H9 (cell line): ENCODE data around the gene PQBP1. TPM values are rescaled to one million over a fixed set of nuclear protein-coding genes. Genes with fewer than 3 reads are reported as not detected.

Source experiments
- DNase-seq: peaks from one replicate; pipeline ENCODE4 v3.0.0-alpha.2; 2017
- H2AFZ ChIP-seq: one replicate; pipeline ENCODE4 v1.6.1; 2013; ENCODE audit warnings: mild to moderate bottlenecking, low read length, control low read depth, moderate library complexity
- H2AK5ac ChIP-seq: 2 replicates; pipeline ENCODE4 v1.6.1; 2013; ENCODE audit warnings: low read length, control low read depth, mixed read lengths; ENCODE audit not compliant: insufficient read length
- H2BK120ac ChIP-seq: one replicate; pipeline ENCODE4 v1.6.1; 2013; ENCODE audit warnings: low read depth, mild to moderate bottlenecking, low read length, control low read depth, inconsistent platforms; ENCODE audit not compliant: poor library complexity, severe bottlenecking
- H2BK12ac ChIP-seq: 2 replicates; pipeline ENCODE4 v1.6.1; 2013; ENCODE audit warnings: low read length, control low read depth, mixed read lengths, low read depth; ENCODE audit not compliant: insufficient read length
- H2BK15ac ChIP-seq: 2 replicates; pipeline ENCODE4 v1.6.1; 2013; ENCODE audit warnings: low read depth, low read length, control low read depth
- H2BK20ac ChIP-seq: one replicate; pipeline ENCODE4 v1.6.1; 2013; ENCODE audit warnings: low read depth, mild to moderate bottlenecking, low read length, control low read depth, inconsistent platforms; ENCODE audit not compliant: poor library complexity, severe bottlenecking
- H2BK5ac ChIP-seq: 2 replicates; pipeline ENCODE4 v1.6.1; 2013; ENCODE audit warnings: low read length, control low read depth, mixed read lengths; ENCODE audit not compliant: insufficient read length
- H3K14ac ChIP-seq: 2 replicates; pipeline ENCODE4 v1.6.1; 2013; ENCODE audit warnings: low read length, control low read depth; ENCODE audit not compliant: insufficient read depth
- H3K18ac ChIP-seq: 2 replicates; pipeline ENCODE4 v1.6.1; 2013; ENCODE audit warnings: low read depth, mild to moderate bottlenecking, mixed read lengths, low read length, control low read depth; ENCODE audit not compliant: insufficient read length
- H3K23ac ChIP-seq: 2 replicates; pipeline ENCODE4 v1.6.1; 2013; ENCODE audit warnings: low read length, control low read depth, mixed read lengths, low read depth; ENCODE audit not compliant: insufficient read length
- H3K23me2 ChIP-seq: 2 replicates; pipeline ENCODE4 v1.6.1; 2013; ENCODE audit warnings: low read depth, mild to moderate bottlenecking, mixed read lengths, low read length, control low read depth; ENCODE audit not compliant: insufficient read length, poor library complexity, severe bottlenecking
- H3K27ac ChIP-seq: 2 replicates; pipeline ENCODE4 v1.5.1; 2013; ENCODE audit warnings: low read length, control low read depth, mixed read lengths, low read depth; ENCODE audit not compliant: insufficient read length
- H3K27me3 ChIP-seq: 2 replicates; pipeline ENCODE4 v1.6.1; 2013; ENCODE audit warnings: low read length, control low read depth, inconsistent platforms; ENCODE audit not compliant: insufficient read depth
- H3K4ac ChIP-seq: 2 replicates; pipeline ENCODE4 v1.6.1; 2013; ENCODE audit warnings: low read depth, mild to moderate bottlenecking, control low read depth, inconsistent platforms, low read length, moderate library complexity
- H3K4me1 ChIP-seq: 2 replicates; pipeline ENCODE4 v1.6.1; 2013; ENCODE audit warnings: low read length, control low read depth, inconsistent platforms; ENCODE audit not compliant: insufficient read depth
- H3K4me2 ChIP-seq: 2 replicates; pipeline ENCODE4 v1.6.1; 2013; ENCODE audit warnings: low read length, control low read depth, mixed read lengths; ENCODE audit not compliant: insufficient read length, insufficient read depth
- H3K56ac ChIP-seq: 2 replicates; pipeline ENCODE4 v1.6.1; 2013; ENCODE audit warnings: low read depth, mild to moderate bottlenecking, mixed read lengths, low read length, control low read depth; ENCODE audit not compliant: insufficient read length
- H3K79me1 ChIP-seq: 2 replicates; pipeline ENCODE4 v1.6.1; 2013; ENCODE audit warnings: low read depth, mild to moderate bottlenecking, moderate library complexity, low read length, control low read depth, inconsistent platforms; ENCODE audit not compliant: insufficient read depth, poor library complexity, severe bottlenecking
- H3K79me2 ChIP-seq: 2 replicates; pipeline ENCODE4 v1.6.1; 2013; ENCODE audit warnings: low read length, control low read depth, inconsistent platforms; ENCODE audit not compliant: insufficient read depth
- H3K9ac ChIP-seq: 2 replicates; pipeline ENCODE4 v1.6.1; 2013; ENCODE audit warnings: low read length, control low read depth, mixed read lengths; ENCODE audit not compliant: insufficient read length; ENCODE audit errors: extremely low read depth
- H3K9me3 ChIP-seq: one replicate; pipeline ENCODE4 v1.6.1; 2013; ENCODE audit warnings: low read depth, low read length, inconsistent platforms; ENCODE audit not compliant: control insufficient read depth
- H3T11ph ChIP-seq: one replicate; pipeline ENCODE4 v1.6.1; 2013; ENCODE audit warnings: mild to moderate bottlenecking, low read length, control low read depth, inconsistent platforms
- H4K20me1 ChIP-seq: one replicate; pipeline ENCODE4 v1.6.1; 2013; ENCODE audit not compliant: control insufficient read depth, insufficient read length, insufficient read depth
- H4K5ac ChIP-seq: 2 replicates; pipeline ENCODE4 v1.6.1; 2013; ENCODE audit warnings: low read depth, mild to moderate bottlenecking, mixed read lengths, low read length, control low read depth; ENCODE audit not compliant: insufficient read length
- H4K8ac ChIP-seq: replicated peaks from 2 replicates; pipeline ENCODE4 v1.6.1; 2013; ENCODE audit warnings: low read length, control low read depth, mixed read lengths, low read depth; ENCODE audit not compliant: insufficient read length
- H4K91ac ChIP-seq: 2 replicates; pipeline ENCODE4 v1.6.1; 2013; ENCODE audit warnings: low read depth, mild to moderate bottlenecking, moderate library complexity, mixed read lengths, low read length, control low read depth; ENCODE audit not compliant: insufficient read length
- H3K27ac Mint-ChIP-seq, 3 experiments: 2 replicates in 2 of 3; 3 replicates in 1 of 3; pipeline ENCODE4 v1.8.0; 2020 to 2021; ENCODE audit warnings: mixed read lengths in 3 of 3, mild to moderate bottlenecking in 1 of 3, moderate library complexity in 1 of 3
- H3K27me3 Mint-ChIP-seq: 2 replicates; pipeline ENCODE4 v1.8.0; 2021; ENCODE audit warnings: low read depth, mild to moderate bottlenecking, moderate library complexity, mixed read lengths
- H3K36me3 Mint-ChIP-seq, 3 experiments: 2 replicates in 2 of 3; 3 replicates in 1 of 3; pipeline ENCODE4 v1.8.0; 2020 to 2021; ENCODE audit warnings: low read depth in 3 of 3, mixed read lengths in 3 of 3; ENCODE audit not compliant: insufficient read depth in 1 of 3
- H3K4me1 Mint-ChIP-seq, 2 experiments: 2 replicates each; pipeline ENCODE4 v1.8.0; 2020; ENCODE audit warnings: mixed read lengths in 2 of 2
- H3K4me3 Mint-ChIP-seq, 2 experiments: 2 replicates in 1 of 2; 3 replicates in 1 of 2; pipeline ENCODE4 v1.8.0; 2020 to 2021; ENCODE audit warnings: mild to moderate bottlenecking in 2 of 2, mixed read lengths in 2 of 2, moderate library complexity in 1 of 2
- H3K9me3 Mint-ChIP-seq, 2 experiments: 2 replicates in 1 of 2; 3 replicates in 1 of 2; pipeline ENCODE4 v1.8.0; 2020; ENCODE audit warnings: mild to moderate bottlenecking in 2 of 2, mixed read lengths in 2 of 2, moderate library complexity in 1 of 2
- CTCF ChIP-seq: fragments of 200-600 bp; sonication (generic); conservative IDR thresholded peaks from 3 replicates; pipeline ENCODE4 v1.8.0; 2021; ENCODE audit warnings: antibody characterized with exemption, mild to moderate bottlenecking
- WGBS: extraction: QIAGEN DNeasy Blood & Tissue Kit; methylation state at CpG from one replicate; pipeline ENCODE4 v1.1.7; 2013; ENCODE audit warnings: missing lambda C conversion rate, low lambda C conversion rate, mixed read lengths; ENCODE audit not compliant: insufficient read length; ENCODE audit errors: extremely low coverage; 5-methylcytosine and 5-hydroxymethylcytosine counted together
- total RNA-seq: library from RNA; stranded (reverse); gene quantifications from 2 replicates; pipeline ENCODE4 v1.2.1, GENCODE V29; 2021

Gene PQBP1
- total RNA-seq, 1 experiment from 2014 or later, result 87.9 TPM

- H3K23me2 ChIP-seq, result no peaks in the 10 kb centered on the region
- H3K18ac ChIP-seq, result no peak overlapping the region
- H3K79me1 ChIP-seq, result peaks cover under 1% of the 10 kb centered on the region
- no peak overlapping the region for H2BK20ac ChIP-seq
- H3K14ac ChIP-seq, result no peak overlapping the region
- no peak for TF ChIP-seq CTCF
- DNase-seq, result no peak
- no peak overlapping the region for H3K4me2 ChIP-seq
- no CpG with 5 or more reads among the region's 1 CpG for WGBS
- no peak overlapping the region for H2AFZ ChIP-seq
- no peak overlapping the region for H2BK5ac ChIP-seq
- H3K23ac ChIP-seq, result no peak overlapping the region
- no peak overlapping the region for H4K5ac ChIP-seq
- no peaks in the 10 kb centered on the region for H3K4me1 ChIP-seq
- H3K27ac ChIP-seq, result no peak overlapping the region
- no peak overlapping the region for H2BK15ac ChIP-seq
- no peaks in the 10 kb centered on the region for H3K27me3 ChIP-seq
- Mint-ChIP-seq H3K27ac (no peak overlapping the region), H3K36me3 (peaks cover 3 to 34% (median 10%) of the 10 kb centered on the region in 3 experiments; a peak in 6 of 7 replicates), H3K9me3 (peaks cover 51 to 63% of the 10 kb centered on the region in 2 experiments), H3K4me1 (peaks cover 0 to 2% of the 10 kb centered on the region in 2 experiments; a peak in 2 of 4 replicates), H3K27me3 (no peaks in the 10 kb centered on the region), H3K4me3 (no peak overlapping the region)
- H4K91ac ChIP-seq, result no peak overlapping the region
- H4K8ac ChIP-seq, result no peak overlapping the region
- no peak overlapping the region for H3K56ac ChIP-seq
- H3K9ac ChIP-seq, result no peak overlapping the region
- H3T11ph ChIP-seq, result no peak overlapping the region
- no peak overlapping the region for H2BK12ac ChIP-seq
- peaks cover 11% of the 10 kb centered on the region; the same call in 1 of the 2 replicates for H3K79me2 ChIP-seq
- no peaks in the 10 kb centered on the region for H4K20me1 ChIP-seq
- H3K4ac ChIP-seq, result no peak overlapping the region
- H2BK120ac ChIP-seq, result no peak overlapping the region
- no peaks in the 10 kb centered on the region for H3K9me3 ChIP-seq
- H2AK5ac ChIP-seq, result no peak overlapping the region
Measured at GRCh38 chrX:48948589-48948988, 50.9 kb downstream of the PQBP1 start.

Other genes with a start within 250 kb of the PQBP1 start
- gene WAS, start 214.1 kb upstream of the PQBP1 start, total RNA-seq, result 0.24 and 0.61 TPM in 2 replicates
- gene SUV39H1, start 201.2 kb upstream of the PQBP1 start, total RNA-seq, result 16.2 and 17.4 TPM in 2 replicates
- gene GLOD5, start 136.2 kb upstream of the PQBP1 start, total RNA-seq, result not detected in 2 replicates
- gene GATA1, start 111.3 kb upstream of the PQBP1 start, total RNA-seq, result not detected in 2 replicates
- gene HDAC6, start 95.9 kb upstream of the PQBP1 start, total RNA-seq, result 52.8 and 57.9 TPM in 2 replicates
- gene ERAS, start 71.4 kb upstream of the PQBP1 start, total RNA-seq, result 0.18 TPM in 1 of 2 replicates, not detected in the other
- 3.9 and 4.0 TPM in 2 replicates for gene PCSK1N, start 62.3 kb upstream of the PQBP1 start, total RNA-seq
- 89.0 and 89.7 TPM in 2 replicates for gene TIMM17B, start 162 bp upstream of the PQBP1 start, total RNA-seq
- 29.1 and 32.9 TPM in 2 replicates for gene SLC35A2, start 13.7 kb downstream of the PQBP1 start, total RNA-seq
- gene PIM2, start 21.1 kb downstream of the PQBP1 start, total RNA-seq, result 154 and 163 TPM in 2 replicates
- 62.5 and 62.6 TPM in 2 replicates for gene OTUD5, start 59.7 kb downstream of the PQBP1 start, total RNA-seq
- 5.7 and 7.0 TPM in 2 replicates for gene KCND1, start 73.9 kb downstream of the PQBP1 start, total RNA-seq
- gene GRIPAP1, start 104.3 kb downstream of the PQBP1 start, total RNA-seq, result 70.1 and 71.8 TPM in 2 replicates
- gene TFE3, start 145.4 kb downstream of the PQBP1 start, total RNA-seq, result 58.9 and 59.8 TPM in 2 replicates
- 14.5 and 15.7 TPM in 2 replicates for gene CCDC120, start 161.1 kb downstream of the PQBP1 start, total RNA-seq
- gene PRAF2, start 176.1 kb downstream of the PQBP1 start, total RNA-seq, result 12.2 and 13.4 TPM in 2 replicates
- 31.5 and 35.8 TPM in 2 replicates for gene WDR45, start 182.0 kb downstream of the PQBP1 start, total RNA-seq
- gene GPKOW, start 225.8 kb downstream of the PQBP1 start, total RNA-seq, result 15.8 and 17.1 TPM in 2 replicates